Measurements from ENCODE around the gene BRF1.

Gene BRF1

GRCh38 chr14:105223770-105224544 lies 76.8 kb downstream of the BRF1 start:
- no peak for DNase-seq

DNA sequence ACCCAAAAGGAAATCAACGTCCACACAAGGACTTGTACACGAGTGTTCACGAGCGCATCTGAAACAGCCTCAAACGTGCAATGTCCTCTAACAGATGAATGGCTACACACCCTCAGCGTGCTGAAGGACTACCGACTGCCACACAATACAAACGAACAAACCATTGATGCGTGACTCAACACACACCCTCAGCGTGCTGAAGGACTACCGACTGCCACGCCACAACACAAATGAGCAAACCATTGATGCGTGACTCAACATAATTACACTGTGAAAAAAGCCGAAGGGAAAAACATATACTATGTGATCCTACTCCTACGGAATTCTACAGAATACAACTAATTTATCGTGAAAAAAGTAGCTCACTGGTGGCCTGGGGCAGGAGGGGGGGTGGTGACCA lies 77.5 kb downstream of the BRF1 start:
- DNase-seq, result no peak

GRCh38 chr14:105221598-105222178 lies 79.1 kb downstream of the BRF1 start:
- no peak for DNase-seq

DNA sequence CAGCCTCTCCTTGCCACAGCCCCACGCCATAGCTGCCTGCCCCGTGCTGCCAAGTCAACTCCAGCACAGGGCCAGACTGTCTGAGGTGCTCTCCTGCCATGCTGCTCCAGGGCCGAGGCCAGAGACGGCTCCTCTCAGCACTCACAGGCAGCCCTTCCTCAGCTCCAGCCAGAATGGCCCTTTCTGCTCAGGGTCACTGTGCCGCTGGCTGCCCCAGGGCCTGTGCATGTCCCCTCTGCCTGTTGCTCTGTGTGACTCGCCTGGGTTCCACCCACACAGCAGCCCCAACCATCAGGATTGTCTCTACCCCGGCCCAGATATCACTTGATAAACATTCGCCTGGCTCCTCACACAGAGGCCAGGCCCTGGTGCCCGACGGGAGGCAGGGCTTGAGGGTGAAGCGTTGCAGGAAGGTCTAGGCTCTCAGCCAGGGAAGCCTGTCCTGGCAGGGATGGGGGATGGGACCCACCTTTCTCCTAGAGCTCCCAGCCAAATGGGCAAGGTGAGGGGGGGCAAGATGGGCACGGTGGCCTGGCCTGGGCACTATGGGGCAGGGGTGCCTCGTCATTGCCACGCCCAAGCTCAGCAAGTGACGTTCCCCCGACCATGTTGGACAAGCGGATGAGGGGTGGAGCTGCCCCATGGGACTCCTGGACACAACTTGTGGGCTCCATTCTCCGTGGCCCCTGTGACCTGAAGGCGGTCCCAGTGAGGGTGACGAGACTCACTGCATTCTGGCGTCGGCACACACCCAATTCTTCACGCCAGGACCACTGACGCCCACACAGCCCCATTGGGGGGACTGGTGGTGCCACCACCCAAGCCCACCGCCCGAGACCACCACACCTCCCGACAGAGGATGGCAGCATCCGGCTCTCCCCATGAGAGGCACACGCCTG lies 79.9 kb downstream of the BRF1 start:
- no peak for DNase-seq

GRCh38 chr14:105219753-105220152 lies 81.0 kb downstream of the BRF1 start:
- no peak for DNase-seq

DNA sequence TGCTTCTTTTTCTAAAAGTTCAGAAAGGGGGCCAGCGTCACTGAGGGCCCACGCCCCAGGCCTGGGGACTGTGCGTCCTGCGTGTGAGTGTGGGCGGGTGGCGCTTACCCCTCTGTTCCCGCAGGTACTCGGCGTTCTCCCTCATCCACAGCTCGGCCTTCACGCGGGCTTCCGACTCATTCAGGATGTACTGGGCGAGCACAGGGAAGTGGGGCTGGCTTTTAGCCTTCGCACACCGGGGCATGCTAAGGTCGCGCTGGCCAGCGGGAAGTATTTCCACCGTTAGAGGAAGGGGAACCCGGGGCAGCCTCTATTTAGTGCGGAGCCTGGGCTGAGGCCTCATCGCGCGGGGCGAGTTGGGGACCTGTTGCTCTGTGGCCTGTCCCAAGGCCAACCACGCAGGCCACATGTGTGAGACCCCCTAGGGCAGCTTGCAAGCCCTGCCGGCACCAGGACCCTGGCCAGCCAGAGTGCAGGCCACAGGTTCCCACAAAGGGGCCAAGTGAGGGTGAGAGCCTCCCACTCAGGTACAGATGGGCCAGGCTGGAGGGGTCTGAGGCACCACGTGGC lies 81.7 kb downstream of the BRF1 start:
- DNase-seq, result no peak

- DNase-seq, result no peak
Measured at GRCh38 chr14:105218611-105219010, 82.2 kb downstream of the BRF1 start.

DNA sequence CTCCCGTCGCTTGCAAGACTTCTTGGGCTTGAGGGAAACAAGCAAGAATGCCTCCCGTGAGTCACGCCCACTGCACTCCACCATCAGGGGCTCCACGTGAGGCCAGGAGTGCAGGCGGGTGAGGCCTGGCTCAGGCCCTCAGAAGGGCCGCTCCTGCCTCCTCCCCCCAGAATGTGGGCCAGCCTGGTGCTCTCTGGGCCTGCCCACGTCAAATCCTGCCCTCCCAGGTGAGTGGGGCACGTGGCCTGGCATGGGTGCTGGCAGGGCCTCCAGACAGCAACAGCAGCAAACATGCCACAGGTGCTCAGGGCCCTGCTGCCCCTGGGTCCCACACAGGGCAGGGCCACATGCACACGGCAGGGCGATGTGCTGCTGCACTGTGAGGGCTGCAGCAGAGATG lies 83.0 kb downstream of the BRF1 start:
- DNase-seq, result no peak

DNA sequence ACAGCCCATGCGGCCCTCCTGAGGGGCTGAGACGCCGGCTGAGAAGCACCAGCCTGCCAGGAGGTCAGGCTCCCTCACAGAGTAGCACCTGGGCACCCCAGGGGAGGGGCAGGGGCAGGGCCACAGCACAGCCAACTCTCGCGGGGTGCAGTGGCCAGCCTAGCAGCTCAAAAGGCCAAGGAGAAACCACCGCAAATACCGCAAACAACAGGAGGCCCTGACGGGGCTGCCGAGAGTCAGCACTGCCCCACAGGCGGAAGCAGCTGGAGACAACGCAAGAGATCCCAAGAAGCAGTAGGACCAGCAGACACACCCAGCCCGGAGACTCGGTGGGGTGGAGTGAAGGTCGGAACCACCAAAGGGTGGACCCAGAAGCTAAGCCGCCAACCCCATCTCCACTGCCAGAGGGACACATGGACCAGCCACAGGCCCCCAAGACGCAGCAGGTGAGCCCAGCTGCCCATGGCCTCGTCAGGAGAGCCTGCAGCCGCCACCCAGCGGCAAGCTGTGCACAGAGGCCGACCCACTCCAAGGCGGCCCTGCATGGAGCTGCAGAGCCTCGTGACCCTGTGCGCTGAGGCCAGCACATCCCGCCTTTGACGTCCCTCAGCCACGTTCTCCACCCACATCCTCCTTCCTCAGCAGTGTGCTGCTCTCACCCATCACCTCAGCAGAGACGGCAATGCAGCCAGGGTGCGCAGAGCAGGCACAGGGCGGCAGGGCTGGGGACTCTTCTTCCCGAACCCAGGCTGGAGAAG lies 84.1 kb downstream of the BRF1 start:
- no peak for DNase-seq

DNA sequence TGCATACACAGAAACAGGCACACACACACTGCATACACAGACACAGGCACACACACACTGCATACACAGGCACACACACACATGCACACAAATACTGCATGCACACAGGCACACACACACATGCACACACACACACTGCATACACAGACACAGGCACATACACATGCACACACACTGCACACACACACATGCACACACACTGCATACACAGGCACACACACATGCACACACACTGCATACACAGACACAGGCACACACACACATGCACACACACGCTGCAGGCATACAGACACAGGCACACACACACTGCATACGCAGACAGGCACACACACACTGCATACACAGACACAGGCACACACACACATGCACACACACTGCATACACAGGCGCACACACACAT lies 85.2 kb downstream of the BRF1 start:
- no peak for DNase-seq

GRCh38 chr14:105214324-105214915 lies 86.4 kb downstream of the BRF1 start:
- DNase-seq, result no peak

GRCh38 chr14:105213361-105213760 lies 87.4 kb downstream of the BRF1 start:
- peak; percentile 33 for DNase-seq

DNA sequence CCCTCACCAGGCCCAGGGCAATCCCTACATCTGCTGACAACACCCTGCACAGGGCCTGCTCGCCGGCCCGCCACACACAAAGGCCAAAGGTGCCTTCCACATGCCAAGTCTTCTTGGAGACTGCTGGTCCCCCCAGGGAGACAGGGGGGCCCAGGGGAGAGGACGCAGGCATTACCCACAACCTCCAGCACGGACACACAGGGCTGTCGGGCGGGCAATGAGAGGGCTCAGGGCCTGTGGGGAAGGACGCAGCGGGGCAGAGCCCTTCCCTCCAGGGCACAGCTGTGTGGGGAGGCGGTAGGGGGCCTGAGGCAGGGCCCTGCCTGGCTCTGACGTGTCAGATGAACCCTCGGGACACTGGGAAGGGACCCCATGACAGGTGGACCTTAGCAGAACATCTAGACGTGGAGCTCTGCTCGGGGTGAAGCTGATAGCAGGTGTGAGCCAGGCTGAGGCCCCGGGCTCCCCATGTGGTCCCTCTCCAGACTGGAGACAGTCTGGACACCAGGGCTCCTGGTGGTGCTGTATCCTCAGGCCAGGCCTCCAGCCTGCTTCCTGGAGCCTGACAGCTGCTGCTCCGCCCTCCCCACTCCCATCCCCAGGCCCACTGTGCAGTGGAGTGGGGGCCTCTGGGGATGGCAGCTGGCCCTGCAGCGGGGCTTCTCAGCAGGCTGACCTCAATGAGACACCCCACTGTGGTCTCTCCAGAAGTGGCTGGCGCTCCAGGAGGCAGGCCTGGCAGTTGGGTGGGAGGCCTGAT lies 88.1 kb downstream of the BRF1 start:
- DNase-seq, result no peak

- DNase-seq, result no peak
Measured at GRCh38 chr14:105211758-105212089, 89.1 kb downstream of the BRF1 start.

- no peak for DNase-seq
Measured at GRCh38 chr14:105211086-105211757, 89.6 kb downstream of the BRF1 start.

DNA sequence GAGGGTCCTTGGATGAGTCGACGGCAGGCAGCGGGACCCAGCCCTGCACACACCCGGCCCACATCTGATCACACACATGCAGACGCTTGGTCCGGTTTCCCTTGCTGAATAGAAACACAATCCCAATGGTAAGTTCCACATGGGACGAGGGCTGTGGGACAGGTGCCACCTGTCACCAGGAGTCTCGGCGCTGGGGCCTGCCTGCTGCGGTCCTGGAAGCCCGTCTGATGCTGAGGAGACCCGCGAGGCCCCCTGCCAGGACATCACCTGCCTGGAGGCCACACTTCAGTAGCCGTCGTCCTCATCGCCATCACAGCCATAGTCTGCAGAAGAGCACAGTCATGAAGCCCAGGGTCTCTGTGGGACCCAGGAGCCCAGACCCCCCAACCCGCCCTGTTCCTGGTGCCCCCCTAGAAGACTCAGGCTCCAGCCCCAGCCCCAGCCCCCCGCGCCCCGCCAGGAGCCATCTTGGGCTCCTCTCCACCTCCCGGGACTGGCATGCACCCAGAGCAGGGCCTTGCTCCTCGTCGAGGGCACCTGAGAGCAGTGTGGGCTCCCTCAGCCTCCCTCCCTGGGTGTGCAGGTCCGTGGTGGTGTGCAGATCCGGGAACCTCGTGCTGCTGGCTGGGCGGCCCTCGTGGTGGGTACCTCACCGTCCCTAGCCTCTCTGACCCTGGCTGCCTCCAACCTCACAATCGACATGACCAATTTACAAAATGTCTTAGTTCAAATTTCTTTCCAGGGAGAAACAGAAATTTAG lies 90.4 kb downstream of the BRF1 start:
- DNase-seq, result no peak

DNA sequence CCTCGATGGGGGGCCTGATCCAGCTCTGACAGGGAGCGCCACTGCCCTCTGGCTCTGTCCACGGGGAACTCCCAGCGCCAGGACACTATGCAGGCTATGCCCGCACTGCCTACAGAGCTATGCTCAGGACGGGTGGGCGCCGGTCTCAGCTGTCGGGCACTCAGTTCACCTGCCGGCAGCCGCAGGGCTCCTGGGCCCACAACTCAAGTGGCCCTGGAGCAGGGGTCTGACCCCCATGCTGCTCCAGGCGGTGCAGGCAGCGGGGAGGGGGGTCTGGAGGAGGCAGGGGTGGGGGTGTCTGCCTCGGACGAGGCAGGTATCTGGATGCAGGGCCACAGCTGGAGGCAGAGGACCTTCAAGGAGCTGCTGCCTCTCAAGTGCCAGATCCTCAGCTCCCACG lies 91.2 kb downstream of the BRF1 start:
- DNase-seq, result no peak

- DNase-seq, result no peak
Measured at GRCh38 chr14:105209091-105209490, 91.7 kb downstream of the BRF1 start.

DNA sequence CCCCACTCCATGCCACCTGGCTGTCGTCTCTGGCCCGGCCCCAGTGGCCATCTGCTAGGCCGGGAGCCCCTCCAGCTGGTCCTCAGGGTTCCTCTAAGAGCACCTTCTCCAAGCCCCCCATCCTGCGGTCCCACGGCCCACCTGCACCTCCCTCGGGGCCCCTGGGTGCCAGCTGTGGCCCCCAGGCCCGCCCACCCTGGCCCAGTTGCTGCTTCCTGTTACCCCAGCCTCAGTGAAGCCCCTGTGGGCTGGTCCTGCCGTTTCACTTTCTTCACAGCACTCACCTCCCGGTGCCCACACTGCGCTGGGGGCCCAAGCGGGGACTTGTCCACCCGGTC lies 92.1 kb downstream of the BRF1 start:
- no peak for DNase-seq

DNA sequence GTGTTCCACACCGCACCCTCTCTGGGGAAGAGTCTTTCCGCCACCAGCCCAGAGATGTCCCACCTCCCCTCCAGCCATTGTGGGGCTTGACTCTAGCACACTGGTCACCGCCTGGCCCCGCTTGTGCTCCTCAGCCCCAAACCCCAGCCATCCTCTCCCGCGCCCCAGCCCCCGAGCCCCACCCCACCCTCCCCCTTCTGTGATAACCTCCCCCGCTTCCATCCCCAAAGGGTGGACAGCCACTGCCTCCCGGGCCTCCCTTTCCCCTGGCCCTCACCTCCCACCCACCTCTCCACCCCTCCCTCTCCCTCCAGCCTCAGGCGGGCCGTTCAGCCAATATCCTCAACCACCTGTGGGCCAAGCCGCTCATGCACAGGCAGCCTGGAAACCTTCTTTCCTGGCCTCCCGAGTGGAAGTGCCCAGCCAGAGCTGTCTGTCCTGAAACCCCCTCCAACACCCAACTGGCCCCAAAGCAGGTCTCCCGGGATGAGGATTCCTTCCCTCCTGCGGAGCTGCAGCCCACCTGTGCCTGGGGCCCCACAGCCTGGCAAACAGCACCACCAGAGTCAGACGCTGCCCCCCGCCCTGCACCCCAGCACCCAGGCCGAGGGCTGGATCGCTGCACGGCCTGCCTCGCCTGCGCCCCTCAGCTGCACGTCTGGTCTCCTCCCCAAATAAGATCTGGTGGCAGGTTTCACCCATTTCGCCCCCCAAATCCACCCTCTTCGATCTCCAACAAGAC lies 92.6 kb downstream of the BRF1 start:
- no peak for DNase-seq
